ACC112 (cell line): Measurements from ENCODE around the gene C22orf15.

Experiments
- H2AFZ ChIP-seq: fragments of 200-600 bp; sonication (generic); one replicate; pipeline ENCODE4 v1.6.0; 2017; ENCODE audit warnings: antibody characterized with exemption, low read length; ENCODE audit not compliant: unreplicated experiment
- H3K27ac ChIP-seq: fragments of 200-600 bp; sonication (generic); 2 replicates; pipeline ENCODE4 v1.5.1; 2014; ENCODE audit warnings: low read depth, mild to moderate bottlenecking, antibody characterized with exemption, low read length, moderate library complexity
- H3K27me3 ChIP-seq: fragments of 200-600 bp; sonication (generic); 2 replicates; pipeline ENCODE4 v1.6.1; 2014; ENCODE audit warnings: mild to moderate bottlenecking, antibody characterized with exemption, low read length, moderate library complexity, mixed read lengths; ENCODE audit not compliant: insufficient read depth
- H3K36me3 ChIP-seq: fragments of 200-600 bp; sonication (generic); 2 replicates; pipeline ENCODE4 v1.6.1; 2016; ENCODE audit warnings: mild to moderate bottlenecking, antibody characterized with exemption, low read length, moderate library complexity, mixed read lengths; ENCODE audit not compliant: insufficient read depth
- H3K4me1 ChIP-seq: fragments of 200-600 bp; sonication (generic); one replicate; pipeline ENCODE4 v1.6.1; 2016; ENCODE audit warnings: low read length, mixed read lengths; ENCODE audit not compliant: insufficient read depth, unreplicated experiment, control insufficient read depth
- H3K4me3 ChIP-seq: fragments of 200-600 bp; sonication (generic); 2 replicates; pipeline ENCODE4 v1.5.1; 2014; ENCODE audit warnings: mild to moderate bottlenecking, low read depth, low read length
- H3K79me2 ChIP-seq: fragments of 200-600 bp; sonication (generic); one replicate; pipeline ENCODE4 v1.6.0; 2016; ENCODE audit warnings: low read length; ENCODE audit not compliant: control insufficient read depth, unreplicated experiment, insufficient read depth

C22orf15 gene

GRCh38 chr22:23760056-23760455 is 2.7 kb upstream of the C22orf15 start:
- Histone ChIP-seq H3K4me3 (no peak overlapping the region), H3K4me1 (peaks cover 8% of the 10 kb centered on the region), H2AFZ (no peak overlapping the region), H3K36me3 (no peaks in the 10 kb centered on the region), H3K27ac (no peak overlapping the region), H3K27me3 (no peaks in the 10 kb centered on the region), H3K79me2 (no peaks in the 10 kb centered on the region)

- Histone ChIP-seq H3K27me3 (no peaks in the 10 kb centered on the region), H3K36me3 (no peaks in the 10 kb centered on the region), H3K4me3 (no peak overlapping the region), H2AFZ (no peak overlapping the region), H3K79me2 (no peaks in the 10 kb centered on the region), H3K27ac (no peak overlapping the region), H3K4me1 (peaks cover 8% of the 10 kb centered on the region)
Measured at GRCh38 chr22:23763579-23763945, 772 bp downstream of the C22orf15 start.

DNA sequence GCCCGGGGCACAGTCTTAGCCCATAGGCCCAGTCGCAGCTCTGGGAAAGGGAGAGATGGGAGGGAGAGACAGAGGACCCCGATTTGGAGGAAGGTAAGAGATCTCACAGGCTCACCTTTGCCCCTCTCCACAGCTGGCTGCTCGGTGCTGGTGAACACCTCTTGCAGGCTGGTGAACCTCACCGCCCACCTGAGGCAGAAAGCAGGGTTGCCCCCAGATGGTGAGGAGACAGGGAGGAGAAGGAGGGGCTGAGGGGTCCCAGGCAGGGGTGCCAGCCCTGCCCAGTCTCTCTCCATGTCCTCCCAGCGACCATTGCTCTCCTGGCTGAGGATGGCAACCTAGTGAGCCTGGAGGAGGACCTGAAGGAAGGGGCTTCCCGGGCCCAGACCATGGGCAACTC is 1.2 kb downstream of the C22orf15 start:
- Histone ChIP-seq H3K27me3 (no peaks in the 10 kb centered on the region), H3K27ac (no peak overlapping the region), H3K4me3 (no peak overlapping the region), H3K36me3 (no peaks in the 10 kb centered on the region), H2AFZ (no peak overlapping the region), H3K4me1 (peaks cover 8% of the 10 kb centered on the region), H3K79me2 (no peaks in the 10 kb centered on the region)

GRCh38 chr22:23764899-23765881 is 2.4 kb downstream of the C22orf15 start:
- no peak overlapping the region for H3K27ac ChIP-seq
- H3K27me3 ChIP-seq, result no peaks in the 10 kb centered on the region
- no peak overlapping the region for H2AFZ ChIP-seq
- peaks cover 8% of the 10 kb centered on the region for H3K4me1 ChIP-seq
- H3K36me3 ChIP-seq, result no peaks in the 10 kb centered on the region
- no peaks in the 10 kb centered on the region for H3K79me2 ChIP-seq
- no peak overlapping the region for H3K4me3 ChIP-seq

- Histone ChIP-seq H3K4me1 (peaks cover 8% of the 10 kb centered on the region), H2AFZ (no peak overlapping the region), H3K4me3 (peak overlapping the region; percentile 80), H3K27ac (no peak overlapping the region), H3K79me2 (no peaks in the 10 kb centered on the region), H3K36me3 (no peaks in the 10 kb centered on the region), H3K27me3 (no peaks in the 10 kb centered on the region)
Measured at GRCh38 chr22:23767303-23767672, 4.5 kb downstream of the C22orf15 start.

GRCh38 chr22:23767673-23768548 is 5.1 kb downstream of the C22orf15 start, which contains the start of gene CHCHD10:
TSS of gene CHCHD10 (minus strand) at chr22:23767972. CDS start at chr22:23767874, 98 bp downstream.
- H3K4me1 ChIP-seq, result peaks cover 4% of the 10 kb centered on the region
- H3K36me3 ChIP-seq, result no peaks in the 10 kb centered on the region
- no peaks in the 10 kb centered on the region for H3K27me3 ChIP-seq
- H3K4me3 ChIP-seq, result peak within 1 kb of the TSS; percentile 80
- H3K27ac ChIP-seq, result no peak within 1 kb of the TSS
- H2AFZ ChIP-seq, result peak within 1 kb of the TSS; percentile 80
- no peaks in the 10 kb centered on the region for H3K79me2 ChIP-seq

- no peaks in the 10 kb centered on the region for H3K79me2 ChIP-seq
- no peaks in the 10 kb centered on the region for H3K36me3 ChIP-seq
- no peaks in the 10 kb centered on the region for H3K27me3 ChIP-seq
- no peak overlapping the region for H2AFZ ChIP-seq
- H3K4me1 ChIP-seq, result no peaks in the 10 kb centered on the region
- no peak overlapping the region for H3K27ac ChIP-seq
- no peak overlapping the region for H3K4me3 ChIP-seq
Measured at GRCh38 chr22:23769321-23769965, 6.7 kb downstream of the C22orf15 start.

DNA sequence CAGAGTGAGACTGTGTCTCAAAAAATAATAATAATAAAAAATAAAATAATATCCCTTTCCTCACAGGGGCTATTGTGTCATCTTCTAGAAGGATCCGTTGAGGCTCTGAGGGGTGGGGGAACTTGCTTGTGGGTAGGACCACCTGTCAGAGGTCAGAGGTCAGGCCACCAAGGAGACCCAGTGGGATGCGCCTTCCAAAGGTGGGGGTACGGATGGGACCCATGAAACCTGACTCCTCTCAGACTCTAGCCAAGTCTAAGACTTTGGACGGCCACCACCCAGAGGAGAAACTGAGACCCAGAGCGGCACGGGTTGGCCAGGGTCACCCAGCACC is 9.5 kb downstream of the C22orf15 start:
- Histone ChIP-seq H3K27ac (no peak overlapping the region), H3K36me3 (no peaks in the 10 kb centered on the region), H2AFZ (peak overlapping the region; percentile 25), H3K27me3 (no peaks in the 10 kb centered on the region), H3K79me2 (no peaks in the 10 kb centered on the region), H3K4me3 (peak overlapping the region; percentile 66), H3K4me1 (peaks cover 3% of the 10 kb centered on the region)

DNA sequence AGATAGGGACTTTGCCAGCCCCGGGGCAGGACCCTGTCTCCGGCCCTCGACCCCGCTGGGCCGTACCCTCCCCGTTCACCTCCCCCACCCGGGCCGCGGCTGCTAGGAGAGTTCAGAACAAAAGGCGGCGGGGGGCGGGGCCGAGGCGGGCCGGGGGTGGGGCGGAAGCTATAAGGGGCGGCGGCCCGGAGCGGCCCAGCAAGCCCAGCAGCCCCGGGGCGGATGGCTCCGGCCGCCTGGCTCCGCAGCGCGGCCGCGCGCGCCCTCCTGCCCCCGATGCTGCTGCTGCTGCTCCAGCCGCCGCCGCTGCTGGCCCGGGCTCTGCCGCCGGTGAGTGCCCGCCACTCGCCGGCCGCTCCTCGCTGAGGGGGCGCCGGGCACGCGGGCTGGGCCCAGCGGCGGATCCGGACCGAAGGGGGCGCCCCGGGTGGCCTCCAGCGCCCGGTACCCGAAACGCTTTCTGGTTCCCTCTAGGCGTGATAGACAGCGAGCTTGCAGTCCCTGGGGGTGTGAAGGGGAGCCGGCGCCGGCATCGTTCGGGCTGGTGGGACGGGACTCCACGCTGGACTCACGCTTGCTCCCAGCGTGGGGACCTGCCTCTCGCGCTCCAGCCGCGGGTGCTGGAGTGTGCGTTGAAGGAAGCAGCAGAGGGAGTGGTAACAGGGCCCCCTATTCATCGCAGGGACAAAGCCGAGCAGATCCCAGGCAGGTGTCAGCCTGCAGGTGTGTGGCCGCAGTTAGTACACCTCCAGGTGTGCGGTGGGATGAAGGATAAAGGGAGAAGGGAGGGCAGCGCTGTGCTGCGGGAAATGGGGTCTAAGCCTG is 10.1 kb downstream of the C22orf15 start, which contains the start of gene MMP11:
TSS of gene MMP11 (plus strand) at position 201 of the 825 bp plus-strand sequence. CDS start at position 223, 22 bp downstream.
- no peaks in the 10 kb centered on the region for H3K79me2 ChIP-seq
- H3K36me3 ChIP-seq, result no peaks in the 10 kb centered on the region
- H2AFZ ChIP-seq, result peak within 1 kb of the TSS; percentile 25
- no peaks in the 10 kb centered on the region for H3K27me3 ChIP-seq
- H3K4me1 ChIP-seq, result peaks cover 3% of the 10 kb centered on the region
- peak within 1 kb of the TSS; percentile 69 for H3K4me3 ChIP-seq
- H3K27ac ChIP-seq, result no peak within 1 kb of the TSS
